DND-41 (cell line): Measurements from ENCODE around the gene UBLCP1.

Experiments
- CTCF ChIP-seq: IDR thresholded peaks from 2 replicates; pipeline ENCODE4 v1.5.1; 2012; ENCODE audit warnings: borderline replicate concordance, low read length, moderate library complexity, mild to moderate bottlenecking; ENCODE audit not compliant: poor library complexity, severe bottlenecking; ENCODE audit errors: extremely low read depth
- EZH2 ChIP-seq: IDR thresholded peaks from 3 replicates; pipeline ENCODE4 v1.6.1; 2012; ENCODE audit warnings: borderline replicate concordance, low read depth, mild to moderate bottlenecking, moderate library complexity, low read length, inconsistent platforms; ENCODE audit not compliant: severe bottlenecking

- no peak for TF ChIP-seq CTCF
- TF ChIP-seq EZH2, result no peak
These were observed 47.2 kb upstream of the UBLCP1 start for GRCh38 chr5:159215886-159216285.
